IMR-90 (cell line): ENCODE data around the gene MKRN2OS. TPM values are rescaled to one million over a fixed set of nuclear protein-coding genes. Genes with fewer than 3 reads are reported as not detected.

Source experiments
- ATAC-seq: fragments of 200-7000 bp; cut with Tn5 transposase; 2 replicates; pipeline ENCODE4 v1.9.1; 2020; ENCODE audit warnings: low read depth, mild to moderate bottlenecking, moderate library complexity
- BruUV-seq: library from RNA; stranded (reverse); fragments of 400-500 nt; replicated peaks from 2 replicates; lab custom pipeline; 2021; lab: Mats Ljungman, UMichigan
- CTCF ChIA-PET: fragments of 300-600 bp; formaldehyde crosslinking; extraction: SDS; loops from one replicate; lab custom pipeline; 2021; ENCODE audit warnings: antibody characterized with exemption; lab: Yijun Ruan, JAX
- POLR2A ChIA-PET: fragments of 300-600 bp; sonication (Branson Sonifier 250); formaldehyde crosslinking; loops from one replicate; lab custom pipeline; 2022; ENCODE audit warnings: antibody characterized with exemption; ENCODE audit not compliant: unreplicated experiment; lab: Charles Lee
- DNase-seq: peaks from one replicate; pipeline ENCODE4 v3.0.0; 2013
- H2AFZ ChIP-seq: replicated peaks from 2 replicates; pipeline ENCODE3; 2013; ENCODE audit warnings: low read length, mild to moderate bottlenecking; ENCODE audit not compliant: poor library complexity
- H2AK5ac ChIP-seq: 2 replicates; pipeline ENCODE4 v1.6.1; 2013; ENCODE audit warnings: low read depth, low read length, inconsistent platforms
- H2AK9ac ChIP-seq: replicated peaks from 2 replicates; pipeline ENCODE3; 2013; ENCODE audit warnings: mild to moderate bottlenecking, low read depth, low read length, moderate library complexity; ENCODE audit not compliant: poor library complexity
- H2BK120ac ChIP-seq: 2 replicates; pipeline ENCODE4 v1.6.1; 2013; ENCODE audit warnings: low read depth, low read length, inconsistent platforms
- H2BK15ac ChIP-seq: 3 replicates; pipeline ENCODE4 v1.6.1; 2013; ENCODE audit warnings: low read depth, low read length, inconsistent platforms
- H2BK20ac ChIP-seq: 2 replicates; pipeline ENCODE4 v1.6.1; 2013; ENCODE audit warnings: low read depth, mild to moderate bottlenecking, inconsistent platforms, low read length, moderate library complexity
- H2BK5ac ChIP-seq: 2 replicates; pipeline ENCODE4 v1.6.1; 2013; ENCODE audit warnings: mild to moderate bottlenecking, low read depth, low read length, inconsistent platforms; ENCODE audit not compliant: poor library complexity, severe bottlenecking
- H3K14ac ChIP-seq: replicated peaks from 2 replicates; pipeline ENCODE4 v1.6.1; 2013; ENCODE audit warnings: low read depth, low read length, inconsistent platforms
- H3K18ac ChIP-seq: 2 replicates; pipeline ENCODE4 v1.6.1; 2013; ENCODE audit warnings: low read depth, low read length, control low read depth
- H3K23ac ChIP-seq: 2 replicates; pipeline ENCODE4 v1.6.1; 2013; ENCODE audit warnings: low read depth, low read length, inconsistent platforms
- H3K27ac ChIP-seq: 2 replicates; pipeline ENCODE4 v1.5.1; 2013; ENCODE audit warnings: mild to moderate bottlenecking, control low read depth, low read length; ENCODE audit not compliant: insufficient read depth
- H3K27me3 ChIP-seq: 2 replicates; pipeline ENCODE4 v1.6.1; 2013; ENCODE audit warnings: low read length; ENCODE audit not compliant: control insufficient read depth, insufficient read depth
- H3K36me3 ChIP-seq: 2 replicates; pipeline ENCODE4 v1.6.1; 2013; ENCODE audit warnings: low read length, mixed read lengths; ENCODE audit not compliant: control insufficient read depth, insufficient read depth
- H3K4ac ChIP-seq: 2 replicates; pipeline ENCODE4 v1.6.1; 2013; ENCODE audit warnings: low read depth, low read length, inconsistent platforms
- H3K4me1 ChIP-seq: 2 replicates; pipeline ENCODE4 v1.6.1; 2013; ENCODE audit warnings: low read length, mixed read lengths; ENCODE audit not compliant: control insufficient read depth, insufficient read depth
- H3K4me2 ChIP-seq: 2 replicates; pipeline ENCODE4 v1.6.1; 2013; ENCODE audit warnings: low read depth, mild to moderate bottlenecking, control low read depth, low read length, moderate library complexity
- H3K4me3 ChIP-seq: 2 replicates; pipeline ENCODE4 v1.5.1; 2013; ENCODE audit warnings: low read depth, mild to moderate bottlenecking, control low read depth, low read length, moderate library complexity; ENCODE audit not compliant: insufficient read depth
- H3K56ac ChIP-seq: 2 replicates; pipeline ENCODE4 v1.6.1; 2013; ENCODE audit warnings: low read length, inconsistent platforms; ENCODE audit not compliant: insufficient read depth; ENCODE audit errors: extremely low read depth
- H3K79me1 ChIP-seq, 2 experiments: 2 replicates each; pipeline ENCODE4 v1.6.1; 2013; ENCODE audit warnings: low read length in 2 of 2, inconsistent platforms in 1 of 2, low read depth in 1 of 2
- H3K9ac ChIP-seq: 2 replicates; pipeline ENCODE4 v1.6.1; 2013; ENCODE audit warnings: low read depth, low read length, control low read depth
- H3K9me1 ChIP-seq: 2 replicates; pipeline ENCODE4 v1.6.1; 2013; ENCODE audit warnings: low read length, inconsistent platforms; ENCODE audit not compliant: insufficient read depth
- H3K9me3 ChIP-seq: 2 replicates; pipeline ENCODE4 v1.6.1; 2013; ENCODE audit warnings: low read length; ENCODE audit not compliant: control insufficient read depth, insufficient read depth
- H4K20me1 ChIP-seq: 2 replicates; pipeline ENCODE4 v1.6.1; 2013; ENCODE audit warnings: low read length, inconsistent platforms; ENCODE audit not compliant: insufficient read depth
- H4K5ac ChIP-seq: 2 replicates; pipeline ENCODE4 v1.6.1; 2013; ENCODE audit warnings: mild to moderate bottlenecking, low read depth, low read length, control low read depth
- H4K8ac ChIP-seq, 2 experiments: 2 replicates each; pipeline ENCODE4 v1.6.1; 2013; ENCODE audit warnings: low read depth in 2 of 2, low read length in 2 of 2, control low read depth in 1 of 2, inconsistent platforms in 1 of 2
- H4K91ac ChIP-seq: 2 replicates; pipeline ENCODE4 v1.6.1; 2013; ENCODE audit warnings: low read depth, low read length, inconsistent platforms; ENCODE audit not compliant: insufficient read depth
- CEBPB ChIP-seq: IDR thresholded peaks from 2 replicates; pipeline ENCODE4 v1.6.1; 2012; ENCODE audit warnings: low read depth, low read length, improper control_type of control experiment
- ELK1 ChIP-seq: fragments of 150-350 bp; IDR thresholded peaks from 2 replicates; pipeline ENCODE4 v1.6.1; 2016; ENCODE audit warnings: low read depth, mild to moderate bottlenecking, low read length, moderate library complexity, borderline replicate concordance
- MAZ ChIP-seq: IDR thresholded peaks from 2 replicates; pipeline ENCODE4 v1.6.1; 2012; ENCODE audit warnings: low read depth, mild to moderate bottlenecking, low read length, improper control_type of control experiment, moderate library complexity, borderline replicate concordance
- POLR2A ChIP-seq: IDR thresholded peaks from 2 replicates; pipeline ENCODE4 v1.6.1; 2012; ENCODE audit warnings: mild to moderate bottlenecking, low read depth, low read length
- RAD21 ChIP-seq: IDR thresholded peaks from 2 replicates; pipeline ENCODE4 v1.6.1; 2012; ENCODE audit warnings: low read length, improper control_type of control experiment
- RCOR1 ChIP-seq: IDR thresholded peaks from 2 replicates; pipeline ENCODE4 v1.6.1; 2012; ENCODE audit warnings: mild to moderate bottlenecking, low read length, improper control_type of control experiment; ENCODE audit not compliant: insufficient replicate concordance
- SMC3 ChIP-seq: fragments of 150-350 bp; IDR thresholded peaks from 2 replicates; pipeline ENCODE4 v1.6.1; 2016; ENCODE audit warnings: low read depth, mild to moderate bottlenecking, antibody characterized with exemption, low read length, moderate library complexity
- WGBS, 2 experiments: methylation state at CpG; one replicate each; pipeline versions ENCODE4 v1.1.5 to v1.1.7; 2013; ENCODE audit warnings: missing lambda C conversion rate in 2 of 2; ENCODE audit not compliant: insufficient read length in 1 of 2; ENCODE audit errors: extremely low coverage in 2 of 2; 5-methylcytosine and 5-hydroxymethylcytosine counted together
- dilution Hi-C: fragments of 300-500 bp; cut with HindIII; formaldehyde crosslinking; loops from one replicate; pipeline ENCODE4 v1.14.3; 2018; ENCODE audit warnings: low sequenced_read_pairs; ENCODE audit not compliant: unreplicated experiment
- in situ Hi-C: fragments of 300-500 bp; cut with MboI; formaldehyde crosslinking; loops from 3 replicates; pipeline ENCODE4 v1.14.3; 2019; ENCODE audit warnings: low sequenced_read_pairs, inconsistent platforms, mixed read lengths
- intact Hi-C: fragments of 100-400 bp; cut with micrococcal nuclease; formaldehyde crosslinking; loops from 2 replicates; pipeline ENCODE4 v1.10.0; 2022
- polyA plus RNA-seq, 3 experiments: library from polyadenylated mRNA; depleted of rRNA; stranded (reverse); fragments of >200 nt; gene quantifications; 2 replicates each; pipeline ENCODE4 v1.2.3, GENCODE V29; 2012; ENCODE audit warnings: low replicate concordance in 1 of 3
- total RNA-seq: library from RNA; depleted of rRNA; stranded (reverse); fragments of >200 nt; gene quantifications from 2 replicates; pipeline ENCODE4 v1.2.3, GENCODE V29; 2012

MKRN2OS gene
- total and polyA plus RNA-seq, 2 of the 4 experiments (the other 2 are of a cell fraction) = not detected

GRCh38 chr3:12513694-12514446 lies 31.4 kb downstream of the MKRN2OS start (continued):
- TF ChIP-seq CEBPB = no peak

DNA sequence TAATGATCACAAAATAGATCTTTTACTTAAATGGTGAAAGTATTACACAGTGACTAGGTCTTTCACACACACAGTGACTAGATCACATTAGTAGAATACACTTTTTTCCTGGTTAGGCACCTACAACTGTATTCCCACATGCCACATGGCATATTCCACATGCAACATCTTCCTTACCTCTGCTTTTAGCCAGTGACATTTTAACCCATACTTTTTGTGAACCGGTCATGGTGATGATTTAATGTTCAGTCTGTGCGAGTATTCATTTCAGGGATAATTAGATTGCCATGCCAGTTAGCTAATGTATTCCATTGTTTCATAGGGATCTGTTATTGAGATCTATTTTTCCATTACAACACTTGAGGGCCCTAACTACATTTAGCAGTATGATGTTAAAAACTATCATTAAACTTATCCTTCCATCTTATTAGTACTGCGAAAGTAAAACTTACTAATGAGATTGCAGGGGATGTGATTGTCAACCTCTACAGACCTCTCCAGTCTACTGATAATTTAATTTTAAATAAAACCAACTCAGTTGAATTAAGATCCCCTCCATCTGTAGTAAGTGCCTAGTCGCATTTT lies 32.7 kb downstream of the MKRN2OS start:
- H2BK120ac ChIP-seq = no peak overlapping the region
- H3K9me1 ChIP-seq = peaks cover 12% of the 10 kb centered on the region
- no peak overlapping the region for H2BK15ac ChIP-seq
- ATAC-seq (no peak), DNase-seq (no peak)
- no peak overlapping the region for H3K14ac ChIP-seq
- ChIA-PET CTCF (no interaction called here), POLR2A (no interaction called here)
- WGBS, 2 experiments = 83% methylated on average over 1 of the region's 4 CpGs; no CpG with 5 or more reads in 1 of the 2 experiments
- no peak overlapping the region for H3K4ac ChIP-seq
- no peak overlapping the region for H4K8ac ChIP-seq
- H3K4me3 ChIP-seq = no peak overlapping the region
- no peaks in the 10 kb centered on the region for H3K9me3 ChIP-seq
- dilution Hi-C loops = no loop called here
- BruUV-seq = no TSS peak
- H3K9ac ChIP-seq = no peak overlapping the region
- H3K56ac ChIP-seq = no peak overlapping the region
- peaks cover 0 to 5% of the 10 kb centered on the region in 2 experiments; a peak in 1 of 4 replicates for H3K79me1 ChIP-seq
- no peak overlapping the region for H2AFZ ChIP-seq
- intact Hi-C loops = no loop called here
- no peaks in the 10 kb centered on the region for H3K27me3 ChIP-seq
- no peak overlapping the region for H4K5ac ChIP-seq
- in situ Hi-C loops = no loop called here
- no peak overlapping the region for H3K4me2 ChIP-seq
- peaks cover 6% of the 10 kb centered on the region; the same call in 1 of the 2 replicates for H4K20me1 ChIP-seq
- no peak overlapping the region for H3K18ac ChIP-seq
- TF ChIP-seq MAZ (no peak), ELK1 (no peak), RCOR1 (no peak), SMC3 (no peak), POLR2A (no peak), RAD21 (no peak)
- H4K91ac ChIP-seq = no peak overlapping the region
- peaks cover 9% of the 10 kb centered on the region for H3K4me1 ChIP-seq
- H2BK5ac ChIP-seq = no peak overlapping the region
- H3K23ac ChIP-seq = no peak overlapping the region
- H2BK20ac ChIP-seq = no peak overlapping the region
- H3K27ac ChIP-seq = no peak overlapping the region
- no peak overlapping the region for H2AK9ac ChIP-seq
- peaks cover 1% of the 10 kb centered on the region; the same call in 1 of the 2 replicates for H3K36me3 ChIP-seq
- H2AK5ac ChIP-seq = no peak overlapping the region
